GM19351 (cell line): ENCODE measurements around the gene SLC22A31.
"Not testable (repeated sequence)": the region's sequence is repeated elsewhere in the genome, so short reads cannot be mapped to it uniquely, and the experiment has no call there.

Experiments
- ATAC-seq: cut with Tn5 transposase; IDR thresholded peaks from one replicate; pipeline ENCODE4 v1.9.1; 2021; ENCODE audit warnings: mild to moderate bottlenecking, moderate library complexity; ENCODE audit not compliant: unreplicated experiment

Gene SLC22A31

GRCh38 chr16:89200124-89200849 lies at the start of gene SLC22A31:
SLC22A31 (minus strand) TSS chr16:89200537; CDS start chr16:89200501, 36 bp downstream.
- no peak for ATAC-seq

- no peak for ATAC-seq
Observed at GRCh38 chr16:89248196-89248982, 48.1 kb upstream of the SLC22A31 start.

- peak; percentile 27 for ATAC-seq
Observed at GRCh38 chr16:89247734-89248075, 47.4 kb upstream of the SLC22A31 start.

- ATAC-seq: peak; percentile 67
Observed at GRCh38 chr16:89246903-89247733, 46.8 kb upstream of the SLC22A31 start.

GRCh38 chr16:89246383-89246902 lies 46.1 kb upstream of the SLC22A31 start:
- no peak for ATAC-seq

- no peak for ATAC-seq
Observed at GRCh38 chr16:89244754-89245153, 44.4 kb upstream of the SLC22A31 start.

GRCh38 chr16:89244264-89244663 lies 43.9 kb upstream of the SLC22A31 start:
- ATAC-seq: not testable (repeated sequence)

- ATAC-seq: no peak
Observed at GRCh38 chr16:89243664-89244063, 43.3 kb upstream of the SLC22A31 start.

- no peak for ATAC-seq
Observed at GRCh38 chr16:89242795-89243200, 42.5 kb upstream of the SLC22A31 start.

GRCh38 chr16:89241187-89242007 lies 41.1 kb upstream of the SLC22A31 start:
- ATAC-seq: peak; percentile 59

- no peak for ATAC-seq
Observed at GRCh38 chr16:89237733-89238132, 37.4 kb upstream of the SLC22A31 start.

GRCh38 chr16:89233678-89234490 lies 33.5 kb upstream of the SLC22A31 start:
- no peak for ATAC-seq

- ATAC-seq: no peak
Observed at GRCh38 chr16:89232107-89232506, 31.8 kb upstream of the SLC22A31 start.

GRCh38 chr16:89230255-89230654 lies 29.9 kb upstream of the SLC22A31 start:
- no peak for ATAC-seq

GRCh38 chr16:89224665-89225064 lies 24.3 kb upstream of the SLC22A31 start:
- no peak for ATAC-seq

GRCh38 chr16:89222931-89223330 lies 22.6 kb upstream of the SLC22A31 start:
- ATAC-seq: no peak

GRCh38 chr16:89221604-89222003 lies 21.3 kb upstream of the SLC22A31 start:
- no peak for ATAC-seq

GRCh38 chr16:89219365-89219764 lies 19.0 kb upstream of the SLC22A31 start:
- ATAC-seq: no peak

- ATAC-seq: peak; percentile 90
Observed at GRCh38 chr16:89217388-89218191, 17.3 kb upstream of the SLC22A31 start, which contains the start of gene ZNF778. ZNF778 (plus strand) TSS chr16:89217703; CDS start chr16:89221128, 3,425 bp downstream.
